Inflammatory macrophage (primary cell): ENCODE measurements around the gene IER2.
"Not testable (repeated sequence)": the region's sequence is repeated elsewhere in the genome, so short reads cannot be mapped to it uniquely, and the experiment has no call there.

Experiments
- DNase-seq, 2 donors: peaks; one replicate each; pipeline ENCODE4 v3.0.0-alpha.2; 2020 to 2022

The IER2 gene

DNA sequence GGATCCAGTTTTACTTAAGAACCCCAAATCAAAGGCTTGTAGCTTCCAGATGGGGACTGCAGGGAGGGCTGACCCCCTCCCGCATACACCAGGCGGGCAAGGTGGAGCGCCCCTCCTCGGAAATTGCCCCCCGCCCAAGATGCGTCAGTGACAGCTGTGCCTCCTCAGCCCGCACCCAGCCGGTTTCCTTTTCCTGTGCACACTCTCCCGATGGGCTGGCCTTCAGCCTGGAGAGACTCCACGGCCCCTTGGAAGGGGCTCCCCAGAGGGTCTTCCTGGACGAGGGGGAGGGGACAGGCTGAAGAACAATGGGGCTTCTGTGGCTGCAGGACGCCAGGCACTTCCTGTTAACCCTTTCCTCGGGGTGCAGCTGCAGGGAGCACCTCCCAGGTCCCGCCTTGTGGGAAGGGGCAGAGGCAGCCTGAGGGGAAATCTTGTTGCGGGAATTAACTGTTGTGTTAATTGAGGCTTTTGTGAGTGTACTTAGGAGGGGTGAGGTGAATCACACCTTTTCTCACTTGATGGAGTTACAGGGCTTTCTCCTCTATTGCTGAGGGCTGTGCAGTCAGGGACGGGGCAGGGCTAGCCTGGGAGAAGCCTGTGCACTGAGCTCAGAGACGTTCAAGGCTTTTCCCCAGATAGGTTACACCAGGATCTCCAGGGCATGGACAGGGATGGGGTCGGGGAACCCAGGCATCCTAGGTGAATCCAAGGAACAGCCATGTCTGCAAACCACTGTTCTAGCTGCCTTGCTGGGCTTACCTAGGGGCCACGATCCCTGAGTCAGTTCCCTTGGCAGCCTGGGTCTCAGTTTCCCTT lies 14.3 kb downstream of the IER2 start:
- DNase-seq: no peak

DNA sequence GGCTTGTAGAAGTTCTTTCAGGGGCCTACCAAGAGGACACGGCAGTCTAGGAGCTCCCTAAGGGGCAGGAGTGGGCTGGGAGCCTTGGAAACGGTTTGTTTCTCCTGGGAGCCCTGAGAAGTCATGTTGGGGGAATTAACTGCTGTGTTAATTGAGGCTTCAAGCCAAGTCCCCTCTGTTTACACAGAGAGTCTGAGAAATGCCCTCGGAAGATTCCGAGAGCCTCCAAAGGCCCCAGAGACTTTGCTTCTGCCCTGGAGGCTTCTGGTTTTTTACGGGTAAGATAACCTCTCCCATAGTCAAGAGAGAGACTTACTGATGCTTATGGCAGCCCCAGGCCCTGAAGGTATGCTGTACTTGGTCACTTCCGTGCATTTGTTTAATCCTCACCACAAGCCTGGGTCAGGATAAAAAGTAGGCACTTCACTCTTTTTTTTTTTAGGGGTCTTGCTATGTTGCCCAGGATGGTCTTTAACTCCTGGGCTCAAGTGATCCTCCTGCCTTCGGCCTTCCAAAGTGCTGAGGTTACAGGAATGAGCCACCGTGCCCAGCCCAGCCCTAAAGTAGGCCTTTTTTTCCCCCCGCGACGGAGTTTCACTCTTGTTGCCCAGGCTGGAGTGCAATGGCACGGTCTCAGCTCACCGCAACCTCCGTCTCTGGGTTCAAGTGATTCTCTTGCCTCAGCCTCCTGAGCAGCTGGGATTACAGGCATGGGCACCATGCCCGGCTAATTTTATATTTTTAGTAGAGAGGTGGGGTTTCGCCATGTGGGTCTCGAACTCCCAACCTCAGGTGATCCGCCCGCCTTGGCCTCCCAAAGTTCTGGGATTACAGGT lies 15.2 kb downstream of the IER2 start:
- DNase-seq: no peak

GRCh38 chr19:13166151-13166550 lies 15.9 kb downstream of the IER2 start:
- not testable (repeated sequence) for DNase-seq

GRCh38 chr19:13169769-13170168 lies 19.6 kb downstream of the IER2 start:
- DNase-seq: no peak

DNA sequence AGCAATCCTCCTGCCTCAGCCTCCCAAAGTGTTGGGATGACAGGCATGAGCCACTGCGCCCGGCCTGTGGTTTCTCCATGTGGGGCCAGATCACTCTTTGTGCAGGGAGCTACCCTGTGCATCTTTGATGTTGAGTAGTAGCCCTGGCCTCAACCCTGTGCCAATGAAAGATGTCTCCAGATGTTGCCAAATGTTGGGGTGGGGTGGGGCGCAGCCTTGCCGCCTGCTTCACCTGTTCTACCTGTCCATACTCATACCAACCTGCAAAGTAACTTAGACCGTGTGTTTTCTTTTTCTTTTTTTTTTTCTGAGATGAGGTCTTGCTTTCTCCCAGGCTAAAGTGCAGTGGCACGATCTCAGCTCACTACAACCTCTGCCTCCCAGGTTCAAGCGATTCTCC lies 20.9 kb downstream of the IER2 start:
- DNase-seq: no peak

DNA sequence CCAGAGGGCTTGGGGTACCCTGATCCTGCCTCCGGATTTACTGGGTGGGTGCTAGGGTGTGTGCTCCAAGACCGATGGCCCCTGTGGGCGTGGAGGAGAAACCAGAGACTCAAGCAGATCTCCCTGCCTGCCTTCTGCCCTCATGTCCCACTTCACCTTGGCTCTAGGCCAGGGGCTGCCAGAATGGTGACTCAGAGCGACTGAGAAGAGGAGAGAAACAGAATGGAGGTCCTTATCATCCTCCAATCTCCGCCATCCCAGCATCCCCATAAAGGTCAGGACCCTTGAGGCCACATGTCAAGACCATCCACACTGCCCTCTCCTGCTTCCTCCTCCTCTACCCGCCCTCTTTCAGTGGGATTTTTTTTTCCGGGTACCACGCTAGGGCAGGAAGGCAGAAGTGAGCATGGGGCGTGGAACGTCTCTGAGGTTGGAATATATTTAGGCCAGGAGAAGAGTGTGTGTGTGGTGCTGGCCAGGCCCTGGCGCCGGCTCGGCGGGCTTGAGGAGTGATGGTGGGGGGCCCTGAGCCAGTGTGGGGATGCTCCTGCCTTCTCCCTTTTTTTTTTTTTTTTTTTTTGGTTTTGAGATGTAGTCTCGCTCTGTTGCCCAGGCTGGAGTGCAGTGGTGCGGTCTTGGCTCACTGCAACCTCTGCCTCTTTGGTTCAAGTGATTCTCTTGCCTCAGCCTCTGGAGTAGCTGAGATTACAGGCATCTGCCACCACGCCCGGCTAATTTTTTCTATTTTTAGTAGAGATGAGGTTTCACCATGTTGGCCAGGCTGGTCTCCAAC lies 22.3 kb downstream of the IER2 start:
- DNase-seq: peak; percentile 51 to 52

DNA sequence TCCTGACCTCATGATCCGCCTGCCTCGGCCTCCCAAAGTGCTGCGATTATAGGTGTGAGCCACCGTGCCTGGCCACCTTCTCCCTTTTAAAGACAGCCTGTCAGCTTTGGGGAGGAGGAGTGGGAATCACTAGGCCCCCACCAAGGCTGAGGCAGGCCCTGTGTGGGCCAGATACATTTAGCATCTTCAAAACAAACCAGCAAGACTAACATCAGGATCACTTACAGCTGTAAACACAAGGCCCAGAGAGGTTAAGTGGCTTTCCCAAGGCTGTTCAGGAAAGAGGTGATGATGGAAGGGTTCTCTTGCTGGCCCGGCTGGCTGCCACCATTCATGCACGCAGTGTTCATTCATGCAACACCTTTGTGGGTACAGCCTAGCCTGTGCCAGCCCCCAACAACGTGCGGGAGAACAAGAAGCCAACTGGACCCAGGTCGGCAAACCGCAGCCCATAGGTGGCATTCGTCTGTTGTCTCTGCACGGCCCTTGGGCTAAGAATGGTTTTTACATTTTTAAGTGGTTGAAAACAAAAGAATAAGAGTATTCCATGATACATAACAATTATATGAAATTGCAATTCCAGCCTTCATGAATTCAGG lies 23.0 kb downstream of the IER2 start:
- no peak for DNase-seq

GRCh38 chr19:13176345-13176744 lies 26.1 kb downstream of the IER2 start:
- DNase-seq: no peak

GRCh38 chr19:13177584-13177983 lies 27.4 kb downstream of the IER2 start:
- not testable (repeated sequence) for DNase-seq

- DNase-seq: not testable (repeated sequence)
Measured at GRCh38 chr19:13178291-13178690, 28.1 kb downstream of the IER2 start.

DNA sequence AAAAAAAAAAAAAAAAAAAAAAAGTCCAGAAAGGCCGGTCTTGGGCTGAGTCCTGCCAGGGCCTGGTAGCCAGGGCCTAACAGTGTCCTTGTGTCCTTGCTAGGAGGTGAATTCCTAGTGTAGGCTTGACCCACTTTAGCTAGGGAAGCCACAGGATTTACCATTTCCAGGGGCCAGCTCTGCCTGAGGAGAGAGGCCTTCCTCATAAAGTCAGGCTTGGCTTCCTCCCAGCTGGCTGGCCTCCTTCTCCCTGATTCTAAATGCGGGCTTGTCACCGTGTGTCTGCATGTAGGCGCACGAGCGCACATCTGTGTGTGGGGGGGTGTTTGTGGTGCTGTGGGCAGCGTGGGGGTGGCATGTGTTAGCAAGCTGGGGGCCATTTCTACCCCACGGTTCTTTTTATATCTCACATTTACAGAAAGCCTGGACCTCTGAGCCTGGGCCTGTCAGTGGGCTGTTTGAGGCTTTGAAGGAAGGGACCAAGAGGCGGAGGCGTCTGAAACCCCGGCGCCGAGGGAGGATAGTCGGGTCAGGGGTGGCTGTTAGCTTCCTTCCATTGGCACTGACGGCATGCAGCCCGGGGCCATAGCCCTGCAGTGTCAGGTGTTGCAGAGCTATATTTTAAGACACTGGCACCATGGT lies 31.7 kb downstream of the IER2 start:
- DNase-seq: peak; percentile 35 to 76

DNA sequence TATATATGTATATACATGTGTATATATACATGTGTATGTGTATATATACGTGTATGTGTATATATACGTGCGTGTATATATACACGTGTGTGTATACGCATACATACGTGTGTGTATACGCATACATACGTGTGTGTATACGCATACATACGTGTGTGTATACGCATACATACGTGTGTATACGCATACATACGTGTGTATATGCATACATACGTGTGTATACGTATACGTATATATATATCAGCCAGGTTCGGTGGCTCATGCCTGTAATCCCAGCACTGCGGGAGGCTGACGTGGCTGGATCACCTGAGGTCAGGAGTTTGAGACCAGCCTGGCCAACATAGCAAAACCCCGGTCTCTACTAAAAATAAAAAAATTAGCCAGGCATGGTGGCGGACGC lies 34.7 kb downstream of the IER2 start:
- not testable (repeated sequence) for DNase-seq

DNA sequence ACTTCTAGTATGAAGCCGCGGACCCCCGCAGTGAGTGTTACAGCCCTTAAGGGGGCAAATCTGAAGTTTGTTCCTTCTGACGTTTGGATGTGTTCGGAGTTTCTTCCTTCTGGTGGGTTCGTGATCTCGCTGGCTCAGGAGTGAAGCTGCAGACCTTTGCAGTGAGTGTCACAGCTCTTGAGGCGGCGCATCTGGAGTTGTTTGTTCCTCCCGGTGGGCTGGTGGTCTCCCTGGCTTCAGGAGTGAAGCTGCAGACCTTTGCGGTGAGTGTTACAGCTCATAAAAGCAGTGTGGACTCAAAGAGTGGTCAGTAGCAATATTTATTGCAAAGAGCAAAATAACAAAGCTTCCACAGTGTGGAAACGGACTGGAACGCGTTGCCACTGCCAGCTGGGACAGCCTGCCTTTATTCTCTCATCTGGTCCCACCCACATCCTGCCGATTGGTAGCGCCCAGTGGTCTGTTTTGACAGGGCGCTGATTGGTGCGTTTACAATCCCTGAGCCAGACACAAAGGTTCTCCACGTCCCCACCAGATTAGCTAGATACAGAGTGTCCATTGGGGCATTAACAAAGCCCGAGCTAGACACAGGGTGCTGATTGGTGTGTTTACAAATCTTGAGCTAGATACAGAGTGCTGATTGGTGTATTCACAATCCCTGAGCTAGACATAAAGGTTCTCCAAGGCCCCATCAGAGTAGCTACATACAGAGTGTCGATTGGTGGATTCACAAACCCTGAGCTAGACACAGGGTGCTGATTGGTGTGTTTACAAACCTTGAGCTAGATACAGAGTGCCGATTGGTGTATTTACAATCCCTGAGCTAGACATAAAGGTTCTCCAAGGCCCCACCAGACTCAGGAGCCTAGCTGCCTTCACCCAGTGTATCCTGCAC lies 35.8 kb downstream of the IER2 start:
- DNase-seq: not testable (repeated sequence)

DNA sequence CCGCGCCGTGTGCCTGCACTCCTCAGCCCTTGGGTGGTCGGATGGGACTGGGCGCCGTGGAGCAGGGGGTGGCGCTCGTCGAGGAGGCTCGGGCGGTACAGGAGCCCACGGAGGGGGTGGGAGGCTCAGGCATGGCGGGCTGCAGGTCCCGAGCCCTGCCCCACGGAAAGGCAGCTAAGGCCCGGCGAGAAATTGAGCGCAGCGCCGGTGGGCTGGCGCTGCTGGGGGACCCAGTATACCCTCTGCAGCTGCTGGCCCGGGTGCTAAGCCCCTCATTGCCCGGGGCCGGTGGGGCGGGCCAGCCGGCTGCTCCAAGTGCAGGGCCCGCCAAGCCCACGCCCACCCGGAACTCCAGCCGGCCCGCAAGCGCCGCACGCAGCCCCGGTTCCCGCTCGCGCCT lies 36.5 kb downstream of the IER2 start:
- DNase-seq: not testable (repeated sequence)

DNA sequence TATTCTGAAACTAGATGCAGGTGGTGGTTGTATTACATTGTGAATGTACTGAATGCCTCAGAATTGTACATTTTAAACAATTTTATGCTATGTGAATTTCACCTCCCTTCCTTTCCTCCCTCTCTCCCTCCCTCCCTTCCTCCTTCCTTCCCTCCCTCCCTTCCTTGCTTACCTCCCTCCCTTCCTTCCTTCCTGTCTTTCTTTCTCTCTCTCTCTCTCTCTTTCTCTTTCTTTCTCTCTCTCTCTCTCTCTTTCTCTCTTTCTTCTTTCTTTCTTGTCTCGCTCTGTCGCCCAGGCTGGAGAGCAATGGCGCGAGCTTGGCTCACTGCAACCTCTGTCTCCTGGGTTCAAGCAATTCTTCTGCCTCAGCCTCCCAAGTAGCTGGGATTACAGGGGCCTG lies 37.2 kb downstream of the IER2 start:
- DNase-seq: no peak

- DNase-seq: no peak
Measured at GRCh38 chr19:13189600-13189999, 39.4 kb downstream of the IER2 start.

GRCh38 chr19:13190781-13191540 lies 40.8 kb downstream of the IER2 start:
- no peak for DNase-seq

GRCh38 chr19:13195678-13196077 lies 45.5 kb downstream of the IER2 start:
- peak; percentile 4 to 40 for DNase-seq

DNA sequence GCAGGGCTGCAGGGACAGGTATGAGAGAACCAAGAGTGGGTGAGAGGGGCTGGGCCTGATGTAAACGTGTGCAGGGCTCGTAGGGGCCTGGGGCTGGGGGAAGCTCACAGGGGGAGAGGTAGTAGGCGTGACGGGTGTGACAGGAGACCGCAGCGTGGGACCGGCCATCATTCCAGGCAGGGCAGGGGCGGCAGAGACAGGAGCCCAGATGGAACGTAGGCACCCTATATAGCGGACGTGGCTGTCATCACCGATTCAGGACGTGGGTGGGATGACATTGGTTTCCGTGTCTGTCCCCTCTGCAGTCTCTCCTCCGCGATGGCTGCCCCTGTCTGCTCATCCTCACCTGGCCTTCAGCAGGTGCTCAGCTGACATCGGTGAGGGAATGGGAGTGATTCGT lies 48.4 kb downstream of the IER2 start:
- DNase-seq: no peak

DNA sequence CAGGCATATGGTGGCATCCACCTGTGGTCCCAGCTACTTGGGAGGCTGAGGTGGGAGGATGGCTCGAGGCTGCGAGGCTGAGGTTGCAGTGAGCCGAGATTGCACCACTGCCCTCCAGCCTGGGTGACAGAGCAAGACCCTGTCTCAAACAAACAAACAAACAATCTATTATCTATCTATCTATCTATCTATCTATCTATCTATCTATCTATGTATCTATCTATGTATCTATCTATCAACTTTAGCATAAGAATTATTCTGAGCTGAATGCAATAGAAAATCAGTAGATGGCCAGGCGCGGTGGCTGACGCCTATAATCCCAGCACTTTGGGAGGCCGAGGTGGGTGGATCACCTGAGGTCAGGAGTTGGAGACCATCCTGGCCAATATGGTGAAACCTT lies 51.9 kb downstream of the IER2 start:
- DNase-seq: not testable (repeated sequence)
